HUDEP-2 (cell line): ENCODE data around the gene KLF16.
"Not testable (repeated sequence)": the region's sequence is repeated elsewhere in the genome, so short reads cannot be mapped to it uniquely, and the experiment has no call there.

Source experiments
- DNase-seq, 76 experiments: peaks; one replicate each; lab custom pipeline; 2025; ENCODE audit not compliant: unreplicated experiment in 76 of 76; lab: John Stamatoyannopoulos, UW

Gene KLF16

GRCh38 chr19:1884719-1885334 is 21.4 kb upstream of the KLF16 start:
- DNase-seq: no peak

GRCh38 chr19:1884291-1884718 is 20.9 kb upstream of the KLF16 start:
- DNase-seq: peak in 6 of 76 experiments; percentile 19 to 39 (median 27)

DNA sequence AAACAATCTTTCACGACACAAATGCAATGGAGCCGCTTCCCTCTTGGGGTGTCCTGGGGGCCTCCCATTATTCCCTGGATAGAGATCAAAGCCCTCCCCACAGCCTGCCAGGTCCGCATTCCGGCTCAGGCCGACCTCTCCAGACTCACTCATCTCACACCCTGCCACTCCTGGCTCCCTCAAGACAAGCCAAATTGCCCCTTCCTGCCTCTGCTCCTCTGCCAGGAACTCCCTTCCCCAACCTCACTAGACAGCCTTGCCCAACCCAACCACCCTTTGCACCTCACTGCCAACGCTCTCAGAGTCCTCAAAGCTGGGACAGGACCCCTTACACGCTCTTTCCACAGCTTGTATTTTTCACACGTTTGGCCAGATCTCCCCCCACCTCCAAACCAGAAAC is 20.4 kb upstream of the KLF16 start:
- no peak for DNase-seq

GRCh38 chr19:1882786-1883692 is 19.7 kb upstream of the KLF16 start:
- DNase-seq: no peak

DNA sequence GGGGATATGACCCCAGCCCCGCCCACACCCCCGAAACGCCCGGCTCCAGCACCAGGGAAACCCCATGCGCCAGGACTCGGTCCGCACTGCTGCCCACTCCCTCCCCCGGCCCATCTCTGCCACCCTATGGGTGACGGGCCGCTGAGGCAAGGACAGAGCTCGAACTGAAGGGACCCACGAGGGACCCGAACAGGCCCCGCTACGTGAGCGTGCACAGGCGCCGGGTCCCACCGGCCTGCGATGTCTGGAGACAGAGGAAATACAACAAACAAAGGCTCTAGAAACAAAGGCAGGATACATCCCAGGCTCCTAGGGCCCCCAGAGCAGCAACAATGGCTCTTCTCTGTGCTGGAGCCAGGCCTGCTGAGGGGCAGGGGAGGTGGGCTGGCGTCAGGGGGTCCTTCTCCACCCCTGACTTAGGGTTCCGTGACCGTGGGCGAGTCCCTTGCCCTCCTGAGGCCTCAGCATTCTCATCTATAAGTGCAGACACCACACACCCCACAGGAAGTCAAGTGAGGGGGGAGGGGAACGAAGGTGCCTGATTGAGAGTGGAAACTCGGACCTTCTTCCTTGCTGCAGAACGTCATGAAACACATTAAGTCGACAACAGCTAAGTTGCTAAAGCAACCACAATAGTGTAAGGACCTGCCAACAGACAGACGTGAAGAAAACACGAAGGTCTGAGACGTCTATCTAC is 18.9 kb upstream of the KLF16 start:
- DNase-seq: peak in 5 of 76 experiments; percentile 15 to 33 (median 29)

DNA sequence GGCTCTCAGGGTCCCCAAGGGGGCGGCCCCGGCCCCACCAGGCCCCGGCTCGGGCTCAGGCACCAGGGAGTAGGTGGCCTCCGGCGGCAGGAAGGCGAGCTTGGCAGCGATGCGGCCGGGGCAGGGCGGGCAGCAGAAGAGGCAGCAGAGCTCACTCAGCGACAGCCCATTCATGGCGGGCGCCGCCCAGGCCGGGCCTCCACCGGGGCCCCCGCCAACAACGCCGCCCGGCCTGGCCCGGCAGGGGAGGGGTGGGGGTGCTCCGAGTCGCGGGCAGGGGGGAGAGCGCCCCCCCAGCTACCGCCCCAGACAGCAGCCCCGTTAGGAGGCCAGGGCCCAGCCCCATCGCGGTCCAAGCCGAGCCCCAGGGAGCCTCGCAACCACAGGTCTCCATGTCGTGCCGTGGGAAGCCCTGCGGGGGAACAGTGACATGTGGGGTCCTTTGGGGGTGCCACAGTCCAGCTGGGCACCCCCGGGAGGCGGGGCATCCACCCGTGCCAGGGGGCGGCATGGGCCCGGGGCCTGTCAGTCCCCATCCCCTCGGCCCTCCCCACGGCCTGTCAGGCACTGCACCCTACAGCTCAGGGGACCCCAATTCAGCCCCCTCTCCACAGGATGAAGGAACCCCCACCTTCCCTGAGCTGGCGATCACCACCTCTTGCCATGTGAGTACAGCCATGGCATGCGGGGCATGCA is 18.2 kb upstream of the KLF16 start:
- DNase-seq: peak in 3 of 76 experiments; percentile 15 to 18 (median 18)

DNA sequence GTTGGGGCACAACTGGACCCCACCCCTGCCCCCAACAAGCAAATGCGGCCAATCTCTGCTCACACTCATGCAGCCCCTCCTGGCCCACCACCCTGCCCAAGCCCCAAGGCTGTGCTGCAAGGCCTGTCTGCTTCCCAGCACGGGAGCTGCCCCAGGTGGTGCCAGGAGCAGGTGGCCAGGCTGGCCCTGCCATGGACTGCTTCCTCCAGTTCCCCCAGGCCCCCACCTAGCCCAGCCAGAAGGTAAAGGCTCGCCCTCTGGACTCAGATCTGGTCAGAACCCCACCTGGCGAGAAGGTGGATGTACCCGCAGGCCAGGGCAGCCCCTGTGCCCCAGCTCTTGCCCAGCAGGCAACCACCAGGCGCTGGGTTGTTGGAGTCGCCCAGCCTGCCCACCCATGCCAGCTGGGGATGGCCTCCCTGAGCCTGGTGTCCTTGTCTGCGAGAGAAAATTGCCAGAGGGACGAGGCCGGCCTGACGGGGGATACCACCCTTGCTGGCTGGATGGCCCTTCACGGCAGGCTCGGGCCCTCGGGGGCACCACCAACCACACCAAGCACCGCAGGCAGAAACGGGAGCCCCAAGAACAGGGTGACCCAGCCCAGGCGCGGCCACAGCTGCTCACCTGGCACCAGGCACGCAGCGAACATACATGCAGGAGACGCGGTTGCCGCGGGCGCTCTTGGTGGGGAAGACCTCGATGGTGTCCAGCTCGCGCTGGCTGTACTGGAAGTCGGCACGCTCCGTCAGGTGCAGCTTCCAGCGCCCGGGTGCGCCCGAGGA is 17.4 kb upstream of the KLF16 start:
- DNase-seq: no peak

GRCh38 chr19:1879982-1880381 is 16.6 kb upstream of the KLF16 start:
- DNase-seq: not testable (repeated sequence)

DNA sequence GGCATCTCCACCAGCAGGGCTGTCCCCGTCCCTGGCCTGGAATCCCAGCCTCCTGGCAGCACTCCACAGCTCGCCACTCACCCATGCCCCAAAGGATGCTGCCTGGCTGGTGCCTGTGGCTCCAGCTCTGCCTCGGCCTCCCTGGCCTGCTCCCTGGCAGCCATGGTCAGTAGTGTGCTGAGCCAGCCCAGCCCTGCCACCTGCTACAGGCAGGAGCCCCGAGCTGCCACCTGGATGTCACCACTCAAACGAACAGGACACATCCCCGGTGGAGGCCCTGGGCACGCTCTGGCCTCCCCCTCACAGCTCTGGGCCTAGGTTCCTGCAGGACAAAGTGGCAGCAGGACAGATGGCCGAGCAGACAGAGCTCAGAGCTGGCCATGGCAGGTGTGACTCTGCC is 15.2 kb upstream of the KLF16 start:
- DNase-seq: not testable (repeated sequence)

- not testable (repeated sequence) for DNase-seq
These were observed 13.9 kb upstream of the KLF16 start for GRCh38 chr19:1877280-1877660.

DNA sequence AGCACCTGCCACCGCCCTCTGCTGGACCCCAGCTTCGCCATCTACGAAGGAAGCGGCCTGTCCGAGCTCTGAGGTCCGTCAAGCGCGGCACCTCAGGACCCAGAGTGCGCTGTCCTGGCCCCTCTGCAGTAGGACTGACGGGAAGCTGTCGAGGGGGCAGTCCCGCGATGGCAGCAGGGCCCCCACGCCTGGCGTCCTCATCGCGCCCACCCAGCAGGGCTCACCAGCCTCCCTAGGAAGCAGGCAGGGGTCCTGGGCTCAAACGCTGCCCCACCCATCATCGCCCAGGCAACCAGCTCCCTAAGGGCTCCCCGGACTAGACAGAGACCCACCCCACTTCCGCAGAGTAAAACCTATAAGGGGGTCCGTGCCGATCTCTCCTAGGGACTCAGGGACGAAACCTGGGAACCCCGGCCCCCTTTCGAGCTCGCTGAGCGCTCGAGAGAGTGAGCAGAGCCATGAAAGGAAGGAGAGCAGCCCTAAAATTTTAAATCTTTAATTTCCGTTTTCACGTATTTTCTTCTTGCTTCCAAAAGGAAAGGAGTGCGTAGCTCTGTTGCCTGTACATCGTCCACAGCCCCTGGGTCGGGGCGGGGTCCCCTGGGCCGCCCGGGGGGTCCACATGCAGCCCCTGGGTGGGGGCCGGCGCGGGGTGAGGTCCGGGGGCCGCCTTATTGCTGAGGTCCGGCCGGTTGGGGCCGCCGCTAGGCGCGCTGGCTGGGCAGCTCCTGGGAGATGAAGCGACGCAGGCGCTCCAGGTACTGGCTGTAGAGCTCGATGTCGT is 13.3 kb upstream of the KLF16 start:
- DNase-seq: not testable (repeated sequence)

DNA sequence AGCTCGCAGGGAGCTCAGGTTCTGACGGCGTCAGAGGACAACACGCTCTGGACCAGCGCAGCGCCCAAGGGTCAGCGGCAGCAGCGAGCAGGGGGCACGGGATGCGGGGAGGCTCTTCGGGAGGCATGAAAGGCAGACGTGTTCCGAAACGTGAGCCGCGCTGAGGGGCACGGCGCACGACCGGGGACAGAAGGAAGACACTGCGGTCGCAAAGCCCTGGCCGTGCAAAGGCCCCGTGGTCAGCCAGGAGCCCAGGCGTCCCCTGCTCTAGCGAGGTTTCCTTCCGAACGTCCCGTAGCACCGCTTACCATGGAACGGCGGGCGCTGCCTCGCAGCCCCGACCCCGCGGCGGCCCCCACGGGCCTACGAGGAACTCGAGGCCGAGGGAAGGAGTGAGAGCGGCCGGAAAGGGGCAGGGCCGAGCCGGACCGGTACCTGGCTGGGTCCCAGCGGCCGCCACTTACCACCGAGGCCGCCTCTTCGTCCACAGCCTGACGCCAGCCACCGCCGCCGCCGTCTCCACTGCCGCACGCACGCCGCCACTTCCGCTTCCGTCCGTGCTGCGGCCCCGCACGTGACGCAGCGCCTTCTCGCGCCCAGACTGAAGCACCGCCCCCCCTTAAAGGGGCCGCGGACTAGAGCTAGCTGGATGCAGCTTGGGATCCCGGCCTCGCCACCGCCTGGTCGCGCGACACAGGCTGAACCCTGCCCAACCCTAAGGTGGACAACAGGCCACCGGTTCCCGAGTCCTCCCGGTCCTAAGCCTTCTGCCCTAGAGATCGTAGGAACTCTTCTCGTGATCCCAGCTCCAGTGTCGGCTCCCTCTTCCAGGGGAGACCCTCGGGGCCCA is 12.5 kb upstream of the KLF16 start:
- DNase-seq: peak in 69 of 76 experiments; percentile 58 to 94 (median 87)

DNA sequence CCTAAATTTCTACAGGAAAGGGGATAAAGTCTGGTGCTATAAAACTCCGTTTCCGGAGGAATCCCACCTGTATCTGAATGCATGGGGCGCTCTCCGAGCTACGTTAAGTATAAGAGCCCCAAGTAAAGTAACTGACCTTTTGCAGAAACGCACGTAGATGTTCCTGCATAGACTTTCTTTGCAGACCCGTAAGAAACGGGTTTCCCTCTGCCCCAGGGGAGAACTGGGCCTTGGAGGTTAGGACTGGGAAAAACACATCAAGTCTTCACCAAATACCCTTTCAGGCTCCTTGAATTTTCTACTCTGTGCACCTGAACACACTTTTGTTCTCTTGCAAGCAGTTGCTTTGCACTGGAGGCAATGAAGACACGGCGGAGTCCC is 11.9 kb upstream of the KLF16 start:
- DNase-seq: peak in 5 of 76 experiments; percentile 39 to 52 (median 46)

- DNase-seq: peak in 23 of 76 experiments; percentile 11 to 52 (median 34)
These were observed 11.3 kb upstream of the KLF16 start for GRCh38 chr19:1874554-1875185.

- peak in 6 of 76 experiments; percentile 24 to 59 (median 34) for DNase-seq
These were observed 10.4 kb upstream of the KLF16 start for GRCh38 chr19:1873524-1874473.

DNA sequence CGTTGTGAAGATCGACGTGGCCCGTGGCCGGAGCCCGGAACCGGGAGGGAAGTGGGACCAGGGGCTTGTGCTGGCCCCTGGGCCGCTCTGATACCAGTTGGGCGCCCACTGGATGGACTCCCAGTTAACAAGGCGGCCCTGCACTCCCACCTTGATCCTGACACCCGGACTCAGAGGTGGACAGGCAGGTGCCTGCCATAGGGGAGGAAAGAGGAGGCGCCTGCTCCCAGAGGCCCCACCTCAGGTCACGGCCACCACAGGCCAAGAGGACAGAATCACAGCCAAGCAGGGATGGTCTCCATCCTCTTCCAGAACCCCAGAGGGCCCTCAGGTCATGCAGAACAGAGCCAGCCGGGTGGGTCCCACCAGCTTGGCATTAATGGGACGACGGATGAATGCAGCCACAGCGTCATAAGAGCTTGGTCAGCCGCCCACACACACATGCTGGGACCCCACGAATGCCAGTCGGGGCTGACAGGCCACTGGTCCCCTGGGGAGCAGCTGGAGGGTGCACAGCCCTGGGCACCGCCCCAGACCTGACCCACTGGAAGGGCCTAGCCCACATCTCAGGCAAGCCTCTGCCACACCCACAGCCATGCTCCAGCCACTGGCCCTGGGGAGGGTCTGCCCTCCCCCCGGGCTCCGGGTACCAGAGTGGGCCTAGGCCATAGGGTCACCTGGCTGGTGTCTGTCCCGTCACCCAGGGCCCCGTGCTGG is 9.6 kb upstream of the KLF16 start:
- peak in 4 of 76 experiments; percentile 10 to 59 (median 32) for DNase-seq
